GM19324 (cell line): ENCODE data around the gene TRA2B.
A peak's percentile ranks its signal among the peaks of the same experiment; 100 is the strongest.

Experiments
- ATAC-seq: cut with Tn5 transposase; IDR thresholded peaks from one replicate; pipeline ENCODE4 v1.9.1; 2021; ENCODE audit warnings: mild to moderate bottlenecking, moderate library complexity; ENCODE audit not compliant: unreplicated experiment, low FRiP score

Gene TRA2B

GRCh38 chr3:185937689-185938374 is at the start of gene TRA2B:
TRA2B (minus strand) TSS chr3:185938014; CDS start chr3:185937860, 154 bp downstream.
- peak; percentile 89 for ATAC-seq

- ATAC-seq: no peak
Measured at GRCh38 chr3:185986198-185986777, 48.5 kb upstream of the TRA2B start.

- ATAC-seq: no peak
Measured at GRCh38 chr3:185984203-185984602, 46.4 kb upstream of the TRA2B start.

GRCh38 chr3:185983495-185984141 is 45.8 kb upstream of the TRA2B start:
- ATAC-seq: no peak

GRCh38 chr3:185982632-185983031 is 44.8 kb upstream of the TRA2B start:
- no peak for ATAC-seq

- ATAC-seq: no peak
Measured at GRCh38 chr3:185981621-185982020, 43.8 kb upstream of the TRA2B start.

GRCh38 chr3:185979721-185980121 is 41.9 kb upstream of the TRA2B start:
- ATAC-seq: no peak

- no peak for ATAC-seq
Measured at GRCh38 chr3:185978516-185978915, 40.7 kb upstream of the TRA2B start.

GRCh38 chr3:185977679-185978040 is 39.8 kb upstream of the TRA2B start:
- ATAC-seq: no peak

- ATAC-seq: peak; percentile 65
Measured at GRCh38 chr3:185976977-185977678, 39.3 kb upstream of the TRA2B start.

- no peak for ATAC-seq
Measured at GRCh38 chr3:185976100-185976499, 38.3 kb upstream of the TRA2B start.

GRCh38 chr3:185971579-185971978 is 33.8 kb upstream of the TRA2B start:
- no peak for ATAC-seq

GRCh38 chr3:185968168-185968567 is 30.4 kb upstream of the TRA2B start:
- no peak for ATAC-seq

- ATAC-seq: no peak
Measured at GRCh38 chr3:185966655-185967054, 28.8 kb upstream of the TRA2B start.

- no peak for ATAC-seq
Measured at GRCh38 chr3:185965496-185965895, 27.7 kb upstream of the TRA2B start.

GRCh38 chr3:185961675-185962232 is 23.9 kb upstream of the TRA2B start:
- no peak for ATAC-seq

GRCh38 chr3:185960522-185961288 is 22.9 kb upstream of the TRA2B start:
- ATAC-seq: no peak

GRCh38 chr3:185959609-185960521 is 22.1 kb upstream of the TRA2B start:
- no peak for ATAC-seq

GRCh38 chr3:185958626-185959025 is 20.8 kb upstream of the TRA2B start:
- no peak for ATAC-seq
